Astrocyte of the spinal cord (primary cell): ENCODE measurements around the gene SRXN1.
"Not testable (repeated sequence)": the region's sequence is repeated elsewhere in the genome, so short reads cannot be mapped to it uniquely, and the experiment has no call there.

Experiments used
- DNase-seq: peaks from one replicate; pipeline ENCODE4 v3.0.0; 2011; ENCODE audit warnings: low read depth, low spot score
- H3K4me3 ChIP-seq: 2 replicates; pipeline ENCODE4 v1.5.1; 2011; ENCODE audit warnings: low read depth, mild to moderate bottlenecking, low read length, moderate library complexity
- in situ Hi-C: cut with HindIII; loops from 2 replicates; pipeline ENCODE4 v1.10.0; 2017; ENCODE audit warnings: low sequenced_read_pairs
- TF ChIP-seq, protein P1 (sequence below): IDR thresholded peaks from 2 replicates; pipeline ENCODE4 v1.5.1; 2012; ENCODE audit warnings: low read depth, mild to moderate bottlenecking, low read length, inconsistent platforms

Gene SRXN1

DNA sequence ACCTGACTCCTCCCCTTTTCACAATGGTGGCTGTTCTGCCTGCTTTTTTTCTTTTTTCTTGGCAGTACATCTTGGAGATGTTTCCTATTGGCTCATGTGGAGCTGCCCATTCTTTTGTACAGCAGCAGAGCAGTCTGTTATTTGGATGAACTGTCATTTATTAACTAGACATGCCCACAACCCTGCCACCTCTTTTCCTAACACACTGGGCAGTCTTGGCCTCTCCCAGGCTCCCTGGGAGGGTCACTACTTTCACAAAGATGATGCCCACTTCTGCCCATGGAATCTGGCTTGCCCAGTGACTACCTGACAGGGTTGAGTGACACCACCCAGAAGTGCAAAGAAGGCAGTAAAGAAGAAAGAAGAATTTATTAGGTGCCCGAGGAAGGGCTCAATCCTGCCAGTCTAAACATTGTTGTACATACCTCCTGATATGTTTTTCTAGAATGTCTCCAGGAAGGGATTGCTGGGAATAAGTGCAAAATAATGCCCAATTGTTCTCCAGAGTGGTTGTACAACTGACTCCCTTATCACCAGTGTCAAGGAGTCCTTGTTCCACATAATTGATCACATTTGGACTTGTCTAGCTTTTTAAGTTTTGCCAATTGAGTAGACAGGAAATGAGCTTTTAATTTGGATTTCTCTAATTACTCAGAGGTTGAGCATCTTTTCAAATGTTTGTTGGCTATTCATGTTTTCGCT lies 42.3 kb upstream of the SRXN1 start:
- no peak overlapping the region for H3K4me3 ChIP-seq
- no peak for DNase-seq
- TF ChIP-seq, protein P1, sequence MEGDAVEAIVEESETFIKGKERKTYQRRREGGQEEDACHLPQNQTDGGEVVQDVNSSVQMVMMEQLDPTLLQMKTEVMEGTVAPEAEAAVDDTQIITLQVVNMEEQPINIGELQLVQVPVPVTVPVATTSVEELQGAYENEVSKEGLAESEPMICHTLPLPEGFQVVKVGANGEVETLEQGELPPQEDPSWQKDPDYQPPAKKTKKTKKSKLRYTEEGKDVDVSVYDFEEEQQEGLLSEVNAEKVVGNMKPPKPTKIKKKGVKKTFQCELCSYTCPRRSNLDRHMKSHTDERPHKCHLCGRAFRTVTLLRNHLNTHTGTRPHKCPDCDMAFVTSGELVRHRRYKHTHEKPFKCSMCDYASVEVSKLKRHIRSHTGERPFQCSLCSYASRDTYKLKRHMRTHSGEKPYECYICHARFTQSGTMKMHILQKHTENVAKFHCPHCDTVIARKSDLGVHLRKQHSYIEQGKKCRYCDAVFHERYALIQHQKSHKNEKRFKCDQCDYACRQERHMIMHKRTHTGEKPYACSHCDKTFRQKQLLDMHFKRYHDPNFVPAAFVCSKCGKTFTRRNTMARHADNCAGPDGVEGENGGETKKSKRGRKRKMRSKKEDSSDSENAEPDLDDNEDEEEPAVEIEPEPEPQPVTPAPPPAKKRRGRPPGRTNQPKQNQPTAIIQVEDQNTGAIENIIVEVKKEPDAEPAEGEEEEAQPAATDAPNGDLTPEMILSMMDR, result no peak
- in situ Hi-C loops, result no loop called here

GRCh38 chr20:694496-694895 lies 41.5 kb upstream of the SRXN1 start:
- H3K4me3 ChIP-seq, result no peak overlapping the region
- in situ Hi-C loops, result no loop called here
- TF ChIP-seq, protein P1, result no peak
- no peak for DNase-seq

GRCh38 chr20:693786-694185 lies 40.8 kb upstream of the SRXN1 start:
- in situ Hi-C loops, H3K4me3 ChIP-seq, DNase-seq: not testable (repeated sequence)

- DNase-seq, result no peak
- TF ChIP-seq, protein P1, result no peak
- in situ Hi-C loops, result no loop called here
- no peak overlapping the region for H3K4me3 ChIP-seq
These were observed 39.0 kb upstream of the SRXN1 start for GRCh38 chr20:692044-692443.

DNA sequence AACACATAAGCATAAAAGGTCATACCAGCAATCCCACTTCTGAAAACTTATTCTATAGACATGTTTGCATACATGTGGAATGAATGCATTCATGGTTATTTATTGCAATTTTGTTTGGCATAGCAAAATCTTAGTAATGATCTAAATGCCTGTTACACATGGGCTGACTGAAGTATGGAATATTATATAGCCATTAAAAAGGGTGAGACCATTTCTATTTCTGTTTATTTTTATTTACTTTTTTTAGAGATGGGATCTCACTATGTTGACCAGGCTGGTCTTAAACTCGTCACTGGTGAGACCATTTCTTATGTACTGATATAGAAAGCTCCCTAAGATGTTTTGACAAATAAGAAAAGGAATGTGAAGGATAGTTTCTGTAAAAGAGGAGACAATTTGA lies 36.9 kb upstream of the SRXN1 start:
- in situ Hi-C loops, result no loop called here
- DNase-seq, result no peak
- no peak overlapping the region for H3K4me3 ChIP-seq
- TF ChIP-seq, protein P1, result no peak

GRCh38 chr20:689348-689747 lies 36.3 kb upstream of the SRXN1 start:
- TF ChIP-seq, protein P1, result no peak
- H3K4me3 ChIP-seq, result no peak overlapping the region
- in situ Hi-C loops, result no loop called here
- no peak for DNase-seq

DNA sequence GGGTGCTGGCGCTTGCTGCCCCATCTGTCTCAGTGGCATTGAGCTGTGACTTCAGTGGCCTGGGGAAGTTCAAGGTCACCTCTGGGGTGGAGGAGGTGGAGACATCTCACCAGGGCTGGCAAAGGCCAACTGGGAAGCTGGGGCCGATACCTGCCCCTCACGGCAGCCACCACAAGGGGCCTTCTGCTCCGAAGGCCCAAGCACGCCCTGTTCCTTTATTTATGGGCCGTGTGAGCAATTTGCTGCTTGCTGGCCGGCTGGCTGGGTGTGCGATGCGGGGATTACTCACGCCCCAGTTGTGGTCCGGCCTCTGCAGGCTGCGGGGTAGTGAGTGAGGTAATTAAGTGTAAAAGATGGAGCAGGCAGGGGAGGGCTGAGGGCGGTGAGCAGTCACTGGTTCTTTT lies 35.8 kb upstream of the SRXN1 start:
- in situ Hi-C loops, result no loop called here
- DNase-seq, result no peak
- no peak overlapping the region for H3K4me3 ChIP-seq
- TF ChIP-seq, protein P1, result no peak
